OCI-LY3 (cell line): ENCODE data around the gene SLC34A1.
"Not testable (repeated sequence)": the region's sequence is repeated elsewhere in the genome, so short reads cannot be mapped to it uniquely, and the experiment has no call there.

ENCODE experiments used
- H2AFZ ChIP-seq: fragments of 200-600, 300-600 bp; shearing (Covaris generic); 2 replicates; pipeline ENCODE4 v1.6.0; 2014; ENCODE audit warnings: antibody characterized with exemption, low read depth, low read length
- H3K27ac ChIP-seq: fragments of 200-600, 300-600 bp; sonication (generic); 2 replicates; pipeline ENCODE4 v1.5.1; 2014; ENCODE audit warnings: mild to moderate bottlenecking, low read length, moderate library complexity, mixed read lengths
- H3K27me3 ChIP-seq: fragments of 200-600, 300-600 bp; sonication (generic); 2 replicates; pipeline ENCODE4 v1.6.1; 2014; ENCODE audit warnings: low read depth, low read length, mixed read lengths
- H3K36me3 ChIP-seq: fragments of 200-600, 300-600 bp; sonication (generic); replicated peaks from 2 replicates; pipeline ENCODE3; 2014; ENCODE audit warnings: low read depth, low read length, mixed read lengths
- H3K4me1 ChIP-seq: fragments of 300-600, 200-600 bp; sonication (generic); 2 replicates; pipeline ENCODE4 v1.6.1; 2014; ENCODE audit warnings: low read length, mixed read lengths
- H3K4me2 ChIP-seq: fragments of 200-600, 300-600 bp; sonication (generic); 2 replicates; pipeline ENCODE4 v1.6.1; 2014; ENCODE audit warnings: low read length, mixed read lengths
- H3K4me3 ChIP-seq: fragments of 300-600, 200-600 bp; sonication (generic); 2 replicates; pipeline ENCODE4 v1.5.1; 2014; ENCODE audit warnings: antibody characterized with exemption, mild to moderate bottlenecking, low read length, moderate library complexity
- H3K79me2 ChIP-seq: fragments of 300-600, 200-600 bp; shearing (Covaris generic); 2 replicates; pipeline ENCODE4 v1.6.1; 2014; ENCODE audit warnings: mild to moderate bottlenecking, low read length, mixed read lengths
- H3K9ac ChIP-seq: fragments of 300-600, 200-600 bp; shearing (Covaris generic); 2 replicates; pipeline ENCODE4 v1.6.0; 2014; ENCODE audit warnings: mild to moderate bottlenecking, low read length, moderate library complexity
- H3K9me3 ChIP-seq: fragments of 200-600, 300-600 bp; shearing (Covaris generic); 2 replicates; pipeline ENCODE4 v1.6.1; 2014; ENCODE audit warnings: low read length, mixed read lengths; ENCODE audit not compliant: insufficient read depth
- H4K20me1 ChIP-seq: fragments of 200-600, 300-600 bp; sonication (generic); 2 replicates; pipeline ENCODE4 v1.6.1; 2016; ENCODE audit warnings: low read length, mixed read lengths; ENCODE audit not compliant: insufficient read depth
- EZH2phosphoT487 ChIP-seq: fragments of 200-600 bp; shearing (Covaris generic); IDR thresholded peaks from 2 replicates; pipeline ENCODE4 v1.6.1; 2018; ENCODE audit warnings: antibody characterized with exemption, mixed run types, low read depth
- TF ChIP-seq, protein P1 (sequence below): fragments of 200-600, 300-600 bp; sonication (generic); IDR thresholded peaks from 2 replicates; pipeline ENCODE4 v1.5.1; 2014; ENCODE audit warnings: antibody characterized with exemption, low read length, low read depth

SLC34A1 gene

GRCh38 chr5:177419046-177419445 is 34.8 kb downstream of the SLC34A1 start:
- Histone ChIP-seq H3K27ac (no peak overlapping the region), H3K9me3 (no peaks in the 10 kb centered on the region), H3K4me2 (no peak overlapping the region)

GRCh38 chr5:177420472-177420871 is 36.2 kb downstream of the SLC34A1 start:
- not testable (repeated sequence) for H3K27me3 ChIP-seq, H3K36me3 ChIP-seq, H3K4me3 ChIP-seq, H3K9me3 ChIP-seq, H3K79me2 ChIP-seq, H4K20me1 ChIP-seq, H3K9ac ChIP-seq, H3K4me2 ChIP-seq, H3K27ac ChIP-seq, H3K4me1 ChIP-seq, H2AFZ ChIP-seq

More at GRCh38 chr5:177419046-177419445, 34.8 kb downstream of the SLC34A1 start:
- H3K79me2 ChIP-seq: no peaks in the 10 kb centered on the region
- no peaks in the 10 kb centered on the region for H3K27me3 ChIP-seq
- no peaks in the 10 kb centered on the region for H3K4me1 ChIP-seq
- H4K20me1 ChIP-seq: no peaks in the 10 kb centered on the region
- TF ChIP-seq EZH2phosphoT487: no peak
- TF ChIP-seq, protein P1, sequence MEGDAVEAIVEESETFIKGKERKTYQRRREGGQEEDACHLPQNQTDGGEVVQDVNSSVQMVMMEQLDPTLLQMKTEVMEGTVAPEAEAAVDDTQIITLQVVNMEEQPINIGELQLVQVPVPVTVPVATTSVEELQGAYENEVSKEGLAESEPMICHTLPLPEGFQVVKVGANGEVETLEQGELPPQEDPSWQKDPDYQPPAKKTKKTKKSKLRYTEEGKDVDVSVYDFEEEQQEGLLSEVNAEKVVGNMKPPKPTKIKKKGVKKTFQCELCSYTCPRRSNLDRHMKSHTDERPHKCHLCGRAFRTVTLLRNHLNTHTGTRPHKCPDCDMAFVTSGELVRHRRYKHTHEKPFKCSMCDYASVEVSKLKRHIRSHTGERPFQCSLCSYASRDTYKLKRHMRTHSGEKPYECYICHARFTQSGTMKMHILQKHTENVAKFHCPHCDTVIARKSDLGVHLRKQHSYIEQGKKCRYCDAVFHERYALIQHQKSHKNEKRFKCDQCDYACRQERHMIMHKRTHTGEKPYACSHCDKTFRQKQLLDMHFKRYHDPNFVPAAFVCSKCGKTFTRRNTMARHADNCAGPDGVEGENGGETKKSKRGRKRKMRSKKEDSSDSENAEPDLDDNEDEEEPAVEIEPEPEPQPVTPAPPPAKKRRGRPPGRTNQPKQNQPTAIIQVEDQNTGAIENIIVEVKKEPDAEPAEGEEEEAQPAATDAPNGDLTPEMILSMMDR: no peak
- H3K4me3 ChIP-seq: no peak overlapping the region
- H3K36me3 ChIP-seq: no peaks in the 10 kb centered on the region
- H2AFZ ChIP-seq: no peak overlapping the region
- H3K9ac ChIP-seq: no peak overlapping the region

DNA sequence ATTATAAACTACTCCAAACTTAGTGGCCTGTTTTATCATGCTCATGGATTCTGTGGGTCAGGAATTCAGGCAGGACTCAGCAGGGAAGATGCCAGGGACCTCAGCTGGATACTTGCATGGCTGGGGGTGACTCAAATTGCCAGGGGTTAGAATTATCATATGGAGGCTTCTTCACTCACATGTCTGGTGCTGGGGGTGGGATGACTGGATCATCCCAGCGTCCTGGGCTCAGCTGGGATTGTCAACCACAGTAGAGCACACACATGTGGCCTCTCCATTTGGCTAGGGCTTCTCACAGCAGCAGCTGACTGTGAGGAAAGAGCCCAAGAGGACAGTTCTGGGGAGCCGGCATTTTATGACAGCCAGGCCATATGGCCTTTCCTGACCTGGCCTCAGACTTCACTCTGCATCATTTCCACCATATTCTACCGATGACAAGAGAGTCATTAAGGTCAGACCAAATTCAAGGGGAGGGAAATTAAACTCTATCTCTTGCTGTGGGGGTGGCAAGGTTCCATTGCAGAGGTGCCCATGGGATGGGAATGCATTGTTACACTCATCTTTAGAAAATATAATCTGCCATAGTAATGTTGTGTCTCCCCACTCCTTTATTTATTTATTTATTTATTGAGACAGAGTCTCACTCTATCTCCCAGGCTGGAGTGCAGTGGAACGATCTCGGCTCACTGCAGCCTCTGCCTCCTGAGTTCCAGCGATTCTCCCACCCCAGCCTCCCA is 37.0 kb downstream of the SLC34A1 start:
- no peaks in the 10 kb centered on the region for H3K36me3 ChIP-seq
- no peaks in the 10 kb centered on the region for H4K20me1 ChIP-seq
- H3K27ac ChIP-seq: no peak overlapping the region
- no peak overlapping the region for H3K9ac ChIP-seq
- no peaks in the 10 kb centered on the region for H3K27me3 ChIP-seq
- no peak overlapping the region for H3K4me2 ChIP-seq
- H3K9me3 ChIP-seq: no peaks in the 10 kb centered on the region
- TF ChIP-seq, protein P1: no peak
- no peak for TF ChIP-seq EZH2phosphoT487
- peaks cover 6% of the 10 kb centered on the region for H3K4me1 ChIP-seq
- no peak overlapping the region for H2AFZ ChIP-seq
- no peak overlapping the region for H3K4me3 ChIP-seq
- H3K79me2 ChIP-seq: no peaks in the 10 kb centered on the region

DNA sequence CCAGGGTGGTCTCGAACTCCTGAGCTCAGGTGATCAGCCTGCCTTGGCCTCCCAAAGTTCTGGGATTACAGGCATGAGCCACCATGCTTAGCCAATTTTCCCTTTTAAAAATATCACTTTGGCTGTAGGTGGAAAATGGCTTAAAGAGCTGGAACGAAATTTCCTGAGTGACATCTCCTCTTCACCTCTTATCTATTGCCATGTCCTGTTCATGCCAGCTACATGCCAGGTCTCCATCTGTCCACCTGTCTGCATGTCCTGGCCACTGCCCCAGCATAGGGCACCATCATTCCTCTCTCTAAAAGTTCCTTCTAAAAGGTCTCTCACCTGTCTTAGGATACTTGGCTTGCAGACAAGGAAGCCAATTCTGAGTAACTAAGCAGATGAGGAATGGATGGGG is 39.4 kb downstream of the SLC34A1 start:
- no peak overlapping the region for H3K27ac ChIP-seq
- H4K20me1 ChIP-seq: peaks cover 7% of the 10 kb centered on the region; the same call in 1 of the 2 replicates
- no peaks in the 10 kb centered on the region for H3K27me3 ChIP-seq
- H3K9ac ChIP-seq: no peak overlapping the region
- no peaks in the 10 kb centered on the region for H3K9me3 ChIP-seq
- H3K4me3 ChIP-seq: no peak overlapping the region
- TF ChIP-seq, protein P1: no peak
- TF ChIP-seq EZH2phosphoT487: no peak
- no peak overlapping the region for H3K4me2 ChIP-seq
- no peak overlapping the region for H2AFZ ChIP-seq
- peaks cover 21% of the 10 kb centered on the region for H3K79me2 ChIP-seq
- peaks cover 20% of the 10 kb centered on the region for H3K4me1 ChIP-seq
- peaks cover 3% of the 10 kb centered on the region for H3K36me3 ChIP-seq
